IPS-NIHi7 (cell line): ENCODE data around the gene SLC8A3.

Source experiments
- DNase-seq: peaks from one replicate; pipeline ENCODE4 v3.0.0; 2012; ENCODE audit warnings: mixed read lengths; ENCODE audit errors: extremely low spot score

Gene SLC8A3

DNA sequence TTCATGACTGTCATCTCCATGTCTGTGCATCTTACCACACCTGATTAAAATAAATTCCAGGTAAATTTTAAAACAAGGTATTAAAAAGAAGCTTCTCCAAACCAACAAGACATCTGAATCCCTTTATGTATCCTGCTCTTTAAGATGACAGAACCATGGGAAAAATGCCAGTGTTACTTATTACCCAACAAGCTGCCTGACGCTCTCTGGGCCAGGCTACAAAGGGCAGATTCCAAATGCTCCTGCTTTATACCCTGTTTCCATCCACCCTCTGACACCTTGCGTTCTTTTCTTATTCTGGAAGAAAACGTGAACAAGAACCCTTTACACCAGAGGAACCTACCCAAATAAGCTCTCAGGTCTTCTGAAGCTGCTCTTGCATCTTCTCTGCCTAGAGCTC is 70.7 kb downstream of the SLC8A3 start:
- no peak for DNase-seq

DNA sequence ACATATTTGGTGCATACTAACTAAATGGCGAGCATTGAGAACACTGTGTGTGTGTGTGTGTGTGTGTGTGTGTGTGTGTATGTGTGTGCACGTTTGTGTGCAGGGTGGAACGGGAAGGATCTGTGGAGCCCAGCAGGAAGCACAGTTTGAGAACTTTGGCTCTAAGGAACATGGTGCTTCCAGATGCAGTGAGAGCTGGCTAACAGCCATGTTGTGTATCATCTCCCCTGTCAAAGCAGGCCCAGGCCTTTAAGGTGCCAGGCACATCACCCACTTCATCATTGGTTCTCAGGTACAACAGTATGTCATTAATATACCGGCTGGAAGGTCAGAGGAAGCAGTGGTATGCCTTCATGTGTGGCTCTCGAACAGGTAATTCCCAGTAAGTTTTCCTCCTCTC is 72.5 kb downstream of the SLC8A3 start:
- DNase-seq: no peak

DNA sequence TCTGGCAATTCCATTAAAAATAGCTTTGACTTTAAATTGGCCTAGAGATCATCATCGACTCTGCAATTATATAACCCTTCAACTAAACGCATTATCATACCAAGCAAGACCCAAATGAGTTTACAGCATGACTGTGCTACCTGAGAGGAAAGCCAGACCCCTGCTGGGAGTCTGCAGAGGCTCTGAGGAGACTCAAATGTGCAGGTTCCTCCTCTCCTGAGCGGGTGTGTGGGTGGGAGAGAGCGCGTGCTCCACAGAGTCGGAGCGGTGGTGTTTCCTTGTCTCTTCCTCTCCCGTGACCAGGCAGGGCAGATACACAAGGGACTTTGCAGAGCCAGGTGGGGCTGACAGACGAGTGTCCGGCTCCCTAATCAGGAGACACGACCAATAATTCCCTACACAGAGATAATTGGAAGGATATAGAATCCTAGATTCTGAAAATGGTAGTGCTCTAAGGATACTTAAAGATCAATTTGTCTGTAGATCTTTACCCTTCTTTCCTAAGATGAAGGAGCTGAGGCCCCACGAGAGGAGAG is 74.1 kb downstream of the SLC8A3 start:
- no peak for DNase-seq

DNA sequence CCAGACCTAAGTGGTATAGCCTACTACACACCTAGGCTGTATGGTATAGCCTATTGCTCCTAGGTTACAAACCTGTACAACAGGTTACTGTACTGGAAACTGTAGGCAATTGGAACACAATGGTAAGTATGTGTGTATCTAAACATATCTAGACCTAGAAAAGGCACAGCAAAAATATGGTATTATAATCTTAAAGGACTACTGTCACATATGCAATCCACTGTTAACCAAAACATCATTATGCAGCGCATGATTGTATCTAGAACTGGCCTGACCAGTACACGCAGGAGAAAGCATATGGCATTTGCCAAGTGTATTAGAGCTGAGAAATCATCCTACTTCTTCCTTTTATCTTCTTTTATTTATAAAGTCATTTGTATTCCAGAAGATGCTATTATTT is 75.5 kb downstream of the SLC8A3 start:
- DNase-seq: no peak

DNA sequence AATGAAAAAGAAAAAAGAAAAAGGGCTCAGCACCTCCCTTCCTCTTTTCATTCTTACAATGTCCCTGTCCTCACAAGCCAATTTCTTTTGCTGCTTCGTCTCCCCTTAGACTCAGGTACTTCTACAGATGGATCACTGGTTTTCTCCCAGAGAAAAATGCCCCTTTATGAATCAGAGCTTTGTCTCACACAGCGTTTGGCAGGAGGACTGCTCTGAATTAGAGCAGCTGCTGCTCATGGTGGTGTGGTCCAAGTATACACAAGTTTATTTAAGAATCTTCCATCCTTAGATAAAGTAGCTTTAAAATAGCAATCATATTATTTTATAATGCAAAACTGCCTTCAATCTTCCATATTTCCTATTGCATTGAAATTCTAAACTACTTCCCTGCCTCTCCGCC is 80.3 kb downstream of the SLC8A3 start:
- no peak for DNase-seq

DNA sequence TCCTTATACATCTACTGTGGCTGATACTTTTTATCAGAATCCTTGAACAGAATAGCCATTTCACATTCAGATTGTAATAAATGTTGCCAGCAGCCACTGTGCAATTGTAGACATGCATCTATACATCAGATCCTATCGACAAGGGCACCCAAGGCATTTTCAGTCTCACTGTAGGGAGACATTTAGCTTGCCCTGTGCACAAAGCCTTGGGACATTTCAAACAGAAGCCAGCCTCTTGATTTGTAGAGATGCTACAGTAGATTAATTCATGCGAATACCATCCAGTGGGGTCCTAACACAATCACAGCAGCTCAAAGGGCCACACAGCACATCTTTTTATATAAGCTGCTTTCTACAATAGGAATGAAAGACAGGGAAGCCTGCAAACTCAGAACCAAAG is 81.4 kb downstream of the SLC8A3 start:
- no peak for DNase-seq

DNA sequence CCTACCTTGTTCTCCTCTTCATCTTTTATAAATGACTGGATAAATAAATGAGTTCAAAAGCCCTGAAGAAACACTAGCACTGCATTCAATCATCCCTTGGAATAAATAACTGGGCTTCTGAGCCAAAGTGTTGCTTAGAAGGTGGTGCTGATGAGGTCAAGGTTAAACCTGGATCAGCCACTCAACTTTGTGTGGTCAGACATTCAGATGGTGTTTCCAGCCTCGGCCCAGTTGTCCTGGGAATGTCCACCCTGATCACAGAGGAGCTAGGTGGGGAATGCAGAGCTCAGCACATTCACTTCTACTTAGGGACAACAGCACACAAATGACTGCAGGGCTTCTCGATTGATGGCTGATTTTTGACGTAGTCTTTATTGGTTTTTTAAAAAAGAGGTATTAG is 88.7 kb downstream of the SLC8A3 start:
- DNase-seq: no peak

DNA sequence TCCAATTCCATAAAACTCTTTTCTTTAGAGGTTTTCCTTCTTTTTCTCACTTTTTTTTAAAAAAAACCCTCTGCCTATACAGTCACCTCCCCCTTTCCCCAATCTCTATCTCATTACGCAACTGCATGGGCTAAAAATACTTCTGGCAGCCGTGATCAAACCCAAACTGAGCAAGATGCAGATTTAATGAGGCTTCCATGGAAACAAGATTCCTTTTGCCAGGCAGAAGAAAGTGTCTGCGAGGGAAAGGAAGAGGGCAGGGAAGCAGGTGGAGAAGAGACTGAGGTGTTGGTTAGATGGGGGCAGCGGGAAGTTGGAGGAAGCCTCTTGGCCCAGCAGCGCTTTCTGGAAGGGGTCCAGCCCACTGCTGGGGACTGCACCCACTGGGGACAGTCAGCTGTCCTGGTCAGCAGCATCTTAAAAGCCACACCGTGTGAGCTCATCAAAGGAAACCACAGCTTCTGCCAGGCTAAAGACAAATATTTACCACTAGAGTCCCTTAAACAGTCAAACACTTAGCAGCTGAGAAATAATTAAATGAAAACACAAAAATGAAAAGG is 90.4 kb downstream of the SLC8A3 start:
- DNase-seq: no peak

DNA sequence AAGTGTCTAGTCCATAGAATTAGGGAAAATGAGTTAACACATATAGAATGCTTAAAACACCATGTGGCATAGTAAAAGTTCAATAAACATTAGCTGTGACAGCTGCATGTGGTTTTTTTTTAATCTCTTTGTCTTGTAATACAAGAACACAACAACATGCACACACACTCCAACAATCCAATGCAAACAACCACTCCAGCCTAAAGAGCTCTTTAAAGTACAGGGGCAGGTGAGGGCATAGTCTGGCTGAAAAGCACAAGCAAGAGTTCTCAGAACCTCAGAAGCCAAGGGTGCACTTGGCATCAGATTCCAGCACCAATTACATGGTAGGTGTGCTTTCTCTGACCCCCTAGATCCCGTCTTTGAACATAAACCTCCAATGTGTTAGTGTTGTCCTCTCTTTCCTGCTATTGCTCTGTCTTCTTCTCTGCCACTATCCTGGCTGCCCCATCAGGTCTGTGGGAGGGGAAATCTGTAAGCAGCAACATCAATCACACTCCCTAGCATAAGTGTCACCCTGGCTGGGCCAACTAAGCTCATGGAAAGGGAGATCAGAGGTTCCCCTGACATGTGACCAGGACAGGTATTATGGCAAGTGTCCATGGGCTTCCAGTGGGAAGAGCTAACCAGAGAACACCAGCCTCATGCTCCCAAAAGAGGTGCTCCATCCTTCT is 91.0 kb downstream of the SLC8A3 start:
- no peak for DNase-seq

DNA sequence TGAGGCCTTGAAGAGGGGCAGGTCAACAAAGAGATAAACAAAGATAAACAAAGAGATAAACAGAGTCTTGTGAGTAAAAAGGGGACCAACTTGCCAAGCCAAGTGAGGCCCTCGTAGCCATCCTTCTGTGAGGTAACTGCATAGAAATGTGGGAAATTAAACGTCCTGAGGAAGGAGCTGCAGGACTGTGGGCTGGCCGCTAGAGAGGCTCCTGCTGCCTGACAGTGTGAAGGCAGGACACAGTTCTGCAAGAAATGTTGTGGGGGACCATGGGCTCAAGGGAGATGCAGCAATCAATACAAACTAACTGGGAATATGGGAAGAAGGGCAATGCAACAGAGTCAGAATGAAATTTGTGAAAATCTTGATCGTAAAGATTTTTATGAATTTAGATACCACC is 91.9 kb downstream of the SLC8A3 start:
- peak; percentile 76 for DNase-seq

DNA sequence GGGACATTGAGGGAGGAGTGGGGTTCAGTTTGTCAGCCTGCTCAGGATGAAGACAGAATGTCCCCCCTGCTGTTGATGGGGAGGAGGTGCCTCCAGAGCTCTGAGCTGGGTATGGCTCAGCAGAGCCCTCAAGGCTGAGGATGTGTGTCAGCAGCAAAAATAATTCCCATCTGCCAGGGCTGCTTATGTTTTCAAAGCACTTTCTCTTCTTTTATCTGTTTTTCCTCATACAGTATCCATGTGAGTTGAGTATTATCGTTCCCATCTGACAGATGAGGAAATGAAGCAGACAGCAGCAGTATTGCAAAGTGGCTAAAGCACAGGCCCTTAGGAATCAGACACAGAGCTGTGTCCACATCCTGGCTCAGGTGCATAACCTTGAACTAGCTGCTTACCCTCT is 94.1 kb downstream of the SLC8A3 start:
- no peak for DNase-seq

DNA sequence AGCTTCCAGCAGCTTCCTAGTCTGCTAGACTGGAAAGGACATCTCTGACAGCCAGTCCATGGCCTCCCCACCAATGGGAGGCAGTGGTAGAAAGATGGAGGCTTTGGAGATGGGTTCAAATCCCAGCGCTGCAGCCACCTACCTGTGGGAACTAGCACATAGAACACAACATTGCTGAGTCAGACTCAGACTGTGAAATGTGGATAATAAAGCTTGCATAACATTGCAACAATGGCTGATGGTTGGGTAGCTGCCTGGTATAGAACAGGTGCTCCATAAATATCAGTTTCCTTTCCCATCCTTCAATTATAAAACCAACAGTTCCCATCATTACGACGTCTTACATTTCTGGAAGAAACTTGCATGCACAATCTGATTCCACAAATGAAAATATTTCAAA is 94.6 kb downstream of the SLC8A3 start:
- no peak for DNase-seq

DNA sequence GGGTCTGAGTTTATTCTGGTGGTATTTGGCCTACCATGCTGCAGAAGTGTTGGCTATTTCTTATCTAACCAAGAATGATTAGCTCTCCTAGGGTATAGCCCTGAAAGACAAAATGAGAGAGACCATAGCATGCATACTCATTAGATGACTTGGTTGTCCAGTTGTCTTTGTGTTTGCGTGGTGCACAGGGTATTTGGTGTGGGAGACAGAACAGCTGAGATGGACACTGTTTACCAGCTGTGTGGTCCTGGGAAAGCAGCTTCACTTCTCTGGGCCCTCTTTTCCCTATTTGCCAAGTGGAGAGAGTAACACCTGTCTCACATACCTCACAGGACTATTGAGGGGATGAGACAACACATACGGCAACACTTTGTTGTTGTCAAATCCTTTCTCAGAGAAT is 95.6 kb downstream of the SLC8A3 start:
- no peak for DNase-seq

DNA sequence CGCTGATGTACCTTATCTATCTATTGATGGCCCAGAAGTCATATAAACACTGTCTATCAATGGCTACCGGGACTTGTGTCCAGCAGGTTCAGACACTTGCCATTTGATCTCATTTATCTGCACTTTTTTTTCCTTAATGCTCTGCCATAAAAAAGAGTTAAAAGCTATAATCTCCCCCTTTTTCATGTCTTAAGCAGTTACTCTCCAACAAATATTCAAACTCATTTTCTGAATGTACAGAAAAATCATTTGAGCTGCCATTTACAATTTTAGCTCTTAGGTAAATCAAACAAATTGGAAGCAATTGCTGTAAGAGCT is 101.4 kb downstream of the SLC8A3 start:
- no peak for DNase-seq

DNA sequence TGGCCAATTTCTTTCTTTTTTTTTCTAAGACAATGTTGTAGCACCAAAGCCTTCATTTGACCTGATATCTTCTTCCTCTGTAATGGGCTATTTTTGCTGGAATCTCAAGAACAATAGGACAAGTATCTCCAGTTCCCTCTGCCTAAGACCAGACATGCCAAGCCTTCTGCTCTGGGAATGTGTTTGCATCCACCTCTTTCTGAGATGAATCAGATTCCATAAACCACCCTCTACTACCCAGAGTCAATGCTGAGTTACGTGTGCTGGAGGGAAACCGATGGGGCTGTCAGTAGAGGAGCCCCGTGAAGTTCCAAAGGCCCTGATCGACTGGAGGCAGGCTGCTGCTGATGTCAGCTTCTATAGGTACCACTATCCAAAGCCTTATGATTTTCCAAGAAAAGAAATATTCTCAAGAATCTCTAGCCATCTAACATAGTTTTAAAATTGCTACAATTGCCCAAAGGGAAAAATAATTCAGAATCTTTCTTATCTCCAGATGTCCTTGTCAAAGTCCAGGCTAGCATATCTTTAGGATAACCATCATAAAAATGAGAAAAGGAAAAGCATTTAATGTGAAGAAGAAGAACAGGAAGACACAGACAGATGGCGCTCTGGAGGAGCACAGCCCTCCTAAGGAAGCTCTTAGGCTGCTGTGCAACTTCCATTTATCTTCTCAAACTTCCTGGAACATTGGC is 101.9 kb downstream of the SLC8A3 start:
- DNase-seq: peak; percentile 38

DNA sequence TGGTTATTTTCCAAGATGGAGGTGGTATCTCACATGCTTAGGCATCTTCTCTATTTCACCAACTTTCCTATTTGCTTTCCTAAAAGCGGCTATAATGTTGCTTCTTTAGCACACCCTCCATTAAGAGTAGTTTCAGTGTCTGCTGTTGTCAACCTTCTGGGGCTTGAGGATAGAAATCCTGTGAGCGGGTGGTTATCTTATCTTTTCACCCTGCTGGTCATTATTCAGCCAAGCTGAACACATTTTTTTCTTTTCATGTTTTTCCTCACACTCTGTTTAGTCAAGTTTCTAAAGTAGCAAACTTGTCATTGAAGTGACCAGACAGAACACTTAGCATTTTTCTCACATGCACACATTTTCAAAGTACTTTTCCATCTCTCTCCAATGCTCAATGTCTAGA is 104.5 kb downstream of the SLC8A3 start:
- no peak for DNase-seq

DNA sequence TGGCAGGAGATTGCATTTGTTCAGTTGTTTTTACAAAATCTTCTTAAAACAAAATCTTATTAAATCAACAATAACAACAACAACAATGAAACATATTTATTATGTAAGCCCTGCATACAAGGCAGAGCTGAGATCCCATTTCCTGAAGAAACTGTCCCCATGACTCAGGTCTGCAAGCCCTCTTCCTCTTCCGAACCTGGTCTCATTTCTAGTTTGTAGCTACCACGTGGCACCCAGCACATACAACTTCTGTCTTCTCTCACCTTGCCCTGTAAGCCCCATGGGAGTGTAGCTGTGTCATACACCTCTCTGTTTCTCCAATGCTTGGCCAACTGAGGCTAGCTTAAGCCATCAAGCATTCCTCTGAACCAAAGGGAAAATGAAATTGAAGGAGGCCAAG is 106.4 kb downstream of the SLC8A3 start:
- DNase-seq: no peak

DNA sequence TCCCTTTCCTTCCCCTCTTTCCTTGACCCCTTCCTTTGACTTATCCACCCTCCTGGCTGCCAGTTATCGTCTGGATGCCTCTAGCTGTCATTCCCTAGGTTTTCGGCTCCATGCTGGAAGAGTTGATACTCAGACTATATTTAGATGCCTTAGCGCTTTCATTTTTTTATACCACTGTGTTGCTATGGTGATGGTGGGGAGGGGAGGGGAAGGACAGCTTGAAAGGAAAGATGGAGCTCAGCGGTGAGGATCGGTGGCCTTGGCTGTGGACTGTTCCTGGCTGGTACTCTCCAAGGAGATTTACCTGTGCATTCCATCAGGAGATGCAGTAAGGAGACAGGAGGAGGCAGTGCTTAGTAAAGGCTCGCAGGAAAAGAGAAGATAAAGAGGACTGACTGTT is 108.7 kb downstream of the SLC8A3 start:
- DNase-seq: no peak

DNA sequence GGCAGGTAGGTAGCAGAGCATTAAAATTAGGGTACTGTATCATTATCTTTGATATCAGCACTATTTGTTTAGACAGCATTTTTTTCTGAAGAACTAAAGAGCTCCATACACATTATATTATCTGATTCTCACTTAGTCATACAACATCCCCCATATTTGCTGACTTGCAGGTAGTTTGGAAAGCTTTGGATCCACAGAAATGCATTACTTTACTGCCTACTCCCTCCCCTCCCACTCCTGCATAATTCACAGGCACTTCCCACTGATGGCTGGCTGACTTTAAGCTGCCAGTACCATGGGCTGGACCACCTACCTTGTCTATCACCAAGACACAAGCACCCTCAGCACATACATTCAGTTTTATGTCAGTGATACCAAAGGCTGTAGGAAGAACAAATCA is 110.4 kb downstream of the SLC8A3 start:
- no peak for DNase-seq

DNA sequence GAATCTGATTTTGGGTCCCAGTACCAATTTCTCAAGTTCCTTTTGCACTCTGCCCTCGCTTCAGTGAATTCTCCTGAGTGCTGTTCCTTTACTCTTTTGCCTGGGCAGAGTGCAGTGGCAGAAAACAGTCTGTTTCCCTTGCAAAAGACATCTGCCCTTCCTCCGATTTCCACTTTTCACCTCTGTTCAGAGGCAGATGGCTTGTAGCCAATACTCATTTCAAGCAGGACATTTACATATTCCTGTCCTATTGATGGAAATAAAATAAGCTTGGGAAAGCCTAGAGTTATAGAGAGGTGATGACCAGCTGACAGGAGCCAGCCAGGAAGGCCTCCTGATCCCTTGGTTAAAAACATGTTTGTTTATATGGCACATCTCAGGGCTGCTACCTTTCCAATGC is 111.0 kb downstream of the SLC8A3 start:
- no peak for DNase-seq

DNA sequence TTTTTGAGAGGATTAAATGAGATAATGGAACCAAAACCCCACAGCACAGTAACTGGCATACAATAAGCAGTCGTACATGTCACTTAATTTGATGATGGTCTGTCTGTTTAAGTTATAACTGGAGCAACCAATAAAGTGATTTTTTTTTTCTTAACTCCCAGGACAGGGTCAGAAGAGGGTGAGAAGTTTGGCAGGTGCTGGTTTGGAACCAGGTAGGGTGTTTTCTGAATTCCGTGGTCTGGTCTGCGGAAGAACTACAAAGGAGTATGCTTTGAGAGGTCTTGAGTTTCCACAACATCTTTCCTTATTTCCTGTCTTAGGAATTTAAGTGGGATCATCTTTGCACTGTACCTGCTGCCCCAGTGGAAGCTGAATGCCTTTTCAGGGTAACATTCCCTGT is 111.7 kb downstream of the SLC8A3 start:
- no peak for DNase-seq

DNA sequence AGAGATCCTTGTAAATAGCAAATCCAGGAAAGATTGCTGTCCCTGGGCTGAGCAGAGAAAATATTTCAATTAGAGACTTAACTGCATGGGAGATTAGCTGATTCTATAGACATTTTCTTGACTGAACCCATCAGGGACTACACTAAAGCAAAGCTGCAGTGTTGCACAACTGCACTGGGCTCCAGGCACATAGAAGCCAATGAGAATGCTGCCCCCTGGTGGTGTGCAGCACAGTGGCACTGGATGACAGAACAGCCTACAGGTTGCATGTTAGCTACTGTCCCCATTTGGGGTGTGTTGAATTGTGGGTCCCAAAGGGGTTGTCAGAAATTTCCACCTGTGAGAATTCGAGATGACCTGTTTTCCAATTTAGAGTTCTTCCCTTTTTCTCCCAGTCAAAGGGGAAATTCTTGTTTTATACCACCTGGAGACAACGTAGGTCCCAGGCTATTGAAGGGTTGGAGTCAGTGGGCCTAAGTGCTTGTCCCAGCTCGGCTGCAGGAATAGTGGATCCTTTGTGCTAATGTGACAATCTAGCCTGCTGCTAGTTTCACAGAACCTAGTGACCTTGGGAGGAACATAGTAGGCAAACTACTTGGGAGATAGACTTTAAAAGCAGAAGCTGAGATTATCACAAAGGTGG is 114.7 kb downstream of the SLC8A3 start:
- peak; percentile 92 for DNase-seq

DNA sequence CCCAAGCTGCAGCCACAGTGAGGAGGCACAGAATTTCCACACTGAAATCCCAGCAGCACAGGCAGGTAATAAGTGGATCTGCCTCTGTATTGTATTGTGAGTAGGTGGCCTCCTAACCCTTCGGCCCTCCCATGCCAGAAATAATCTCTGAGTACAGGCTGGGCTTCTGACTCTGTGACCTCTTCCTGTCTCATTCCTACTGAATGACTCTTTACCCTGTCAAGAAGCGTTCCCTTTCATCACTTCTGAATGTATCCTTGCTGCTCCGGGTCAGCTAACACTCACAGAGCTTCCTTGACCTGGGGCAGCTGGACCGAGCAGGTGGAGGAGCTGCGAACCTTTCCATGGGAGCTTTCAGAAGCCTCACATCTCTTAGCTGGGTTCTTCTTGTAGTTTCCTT is 119.6 kb downstream of the SLC8A3 start:
- DNase-seq: no peak
